Motor neuron (in vitro differentiated cells): ENCODE results near the gene AAGAB. TPM values are rescaled to one million over a fixed set of nuclear protein-coding genes. Genes with fewer than 3 reads are reported as not detected.

Experiments used
- ATAC-seq, 8 experiments: fragments of 200-7000 bp; cut with Tn5 transposase; replicated peaks in 6 of 8; 2 replicates each; pipeline ENCODE4 v1.8.0; 2021; ENCODE audit warnings: mild to moderate bottlenecking in 8 of 8, moderate library complexity in 8 of 8
- H3K27ac ChIP-seq, 2 donors: fragments of 250-450 bp; sonication (Bioruptor Pico); 2 replicates each; pipeline ENCODE4 v1.9.0; 2021; ENCODE audit warnings: antibody characterized with exemption in 2 of 2, mild to moderate bottlenecking in 2 of 2, moderate library complexity in 1 of 2
- H3K4me1 ChIP-seq, 2 donors: fragments of 250-450 bp; sonication (Bioruptor Pico); replicated peaks in 1 of 2; 2 replicates each; pipeline ENCODE4 v1.6.1; 2021; ENCODE audit warnings: antibody characterized with exemption in 2 of 2, mild to moderate bottlenecking in 2 of 2, moderate library complexity in 1 of 2
- H3K4me3 ChIP-seq, 5 donors: fragments of 250-450 bp; sonication (Bioruptor Pico); 2 replicates each; pipeline ENCODE4 v1.9.0; 2021; ENCODE audit warnings: antibody characterized with exemption in 5 of 5, mild to moderate bottlenecking in 5 of 5, moderate library complexity in 4 of 5
- WGBS, 10 experiments: fragments of 450-650 bp; shearing (Covaris generic); methylation state at CpG; one replicate each; pipeline ENCODE4 v1.0.0; 2022; 5-methylcytosine and 5-hydroxymethylcytosine counted together
- in situ Hi-C, 9 experiments: fragments of 400-800 bp; cut with MboI; loops; one replicate each; pipeline ENCODE4 v1.15.0; 2021; ENCODE audit warnings: low sequenced_read_pairs in 9 of 9, low pct_unique_long_range_greater_than_20kb in 2 of 9; ENCODE audit not compliant: unreplicated experiment in 9 of 9
- total RNA-seq, 8 experiments: library from RNA; unstranded; fragments of 300-600 nt; gene quantifications; 2 replicates each; pipeline versions ENCODE4 v1.2.3 to v1.2.4, GENCODE V29; 2022

The AAGAB gene
- total RNA-seq, 8 experiments from 2014 or later: 32.9 to 72.1 (median 41.5) TPM

- ATAC-seq: no peak
- in situ Hi-C loops: no loop called here
- WGBS, 10 experiments: 75 to 98% (median 90%) methylated on average over 1 to 9 of the region's 13 CpGs; no CpG with 5 or more reads in 1 of the 10 experiments
- no peak overlapping the region for H3K27ac ChIP-seq
- no peak overlapping the region for H3K4me3 ChIP-seq
- H3K4me1 ChIP-seq: peaks cover 3 to 19% of the 10 kb centered on the region in 2 donors
Measured at GRCh38 chr15:67166280-67167009, 88.0 kb downstream of the AAGAB start.

DNA sequence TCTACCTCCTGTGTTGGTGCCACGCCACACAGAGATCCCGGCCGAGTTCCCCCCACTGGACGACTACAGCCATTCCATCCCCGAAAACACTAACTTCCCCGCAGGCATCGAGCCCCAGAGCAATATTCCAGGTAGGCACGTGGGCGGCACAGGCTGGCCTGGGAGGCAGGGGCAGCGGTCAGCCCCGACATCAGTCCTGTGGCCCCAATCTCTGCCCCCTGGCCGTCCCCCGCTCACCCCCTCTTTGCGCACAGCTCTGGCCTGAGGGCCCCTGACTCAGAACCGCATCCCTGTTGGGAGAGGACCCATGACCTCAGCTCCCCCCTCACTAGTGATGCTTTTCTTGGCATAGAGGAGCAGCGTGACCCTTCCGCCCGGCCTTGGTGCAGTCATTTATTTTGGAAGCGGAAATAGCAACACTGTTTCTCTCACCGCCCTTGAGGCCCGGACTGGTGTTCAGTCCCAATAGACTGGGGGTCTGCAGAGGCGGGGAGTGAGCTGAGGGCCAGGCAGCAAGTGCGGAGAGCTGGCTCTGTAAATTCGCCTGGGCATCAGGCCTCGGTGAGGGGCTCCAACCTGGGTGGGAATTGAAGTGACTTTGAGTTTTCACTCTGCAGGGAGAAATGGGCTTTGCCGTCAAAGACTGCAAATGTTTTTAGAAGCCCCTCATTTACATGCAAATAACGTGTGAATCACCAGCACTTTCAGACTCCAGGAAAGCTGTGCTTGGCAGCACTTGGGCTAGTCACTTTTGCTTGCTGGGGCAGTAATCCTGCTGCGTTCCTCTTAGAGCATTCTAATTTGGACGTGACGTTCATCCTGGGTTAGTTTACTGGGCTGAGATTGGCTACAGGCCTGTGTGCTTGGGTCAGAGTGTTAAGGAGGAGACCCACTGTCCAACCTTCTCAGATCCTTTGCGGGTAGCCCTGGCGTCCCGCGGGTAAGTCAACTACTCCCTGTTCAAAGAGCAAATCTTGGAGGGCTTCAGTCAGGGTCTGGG is 88.9 kb downstream of the AAGAB start:
- Histone ChIP-seq H3K4me1 (peaks cover 3 to 19% of the 10 kb centered on the region in 2 donors), H3K27ac (peak overlapping the region in 1 of 2 donors; percentile 1)
- peak in 5 of 8 experiments; percentile 51 to 79 (median 75) for ATAC-seq

GRCh38 chr15:67164811-67165253 is 89.6 kb downstream of the AAGAB start:
- peak in 5 of 8 experiments; percentile 38 to 49 (median 40) for ATAC-seq
- Histone ChIP-seq H3K27ac (no peak overlapping the region), H3K4me1 (peaks cover 3 to 19% of the 10 kb centered on the region in 2 donors), H3K4me3 (no peak overlapping the region)
- WGBS, 10 experiments: 40 to 87% (median 77%) methylated on average over 1 to 8 of the region's 17 CpGs; no CpG with 5 or more reads in 5 of the 10 experiments
- in situ Hi-C loops: no loop called here

More for the DNA sequence above, 88.9 kb downstream of the AAGAB start:
- H3K4me3 ChIP-seq: no peak overlapping the region
- in situ Hi-C loops: no loop called here
- WGBS, 10 experiments: 0 to 92% (median 61%) methylated on average over 1 to 13 of the region's 34 CpGs; no CpG with 5 or more reads in 2 of the 10 experiments

- H3K27ac ChIP-seq: no peak overlapping the region
- in situ Hi-C loops: no loop called here
- peaks cover 3 to 19% of the 10 kb centered on the region in 2 donors for H3K4me1 ChIP-seq
- 80 to 100% methylated on average over 1 of the region's 5 CpGs; no CpG with 5 or more reads in 8 of the 10 experiments for WGBS, 10 experiments
- ATAC-seq: peak in 2 of 8 experiments; percentile 16 to 38
- H3K4me3 ChIP-seq: no peak overlapping the region
Measured at GRCh38 chr15:67164401-67164791, 90.1 kb downstream of the AAGAB start.

DNA sequence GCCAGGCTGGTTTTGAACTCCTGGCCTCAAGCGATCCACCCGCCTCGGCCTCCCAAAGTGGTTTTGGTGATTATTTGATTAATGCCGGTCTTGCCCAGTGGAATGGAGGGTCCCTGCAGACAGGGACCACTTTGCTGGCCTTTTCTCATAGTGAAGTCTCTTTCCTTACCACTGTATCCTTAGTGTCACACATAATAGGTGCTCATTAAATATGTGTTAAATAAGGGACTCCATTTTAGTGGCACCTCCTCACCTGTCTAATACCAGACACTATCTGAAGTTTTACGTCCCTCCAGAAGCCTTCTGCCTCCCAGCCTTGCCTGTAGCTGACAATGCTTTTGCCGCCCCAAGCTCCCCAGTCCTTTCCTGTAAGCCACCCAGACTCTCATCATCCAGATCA is 91.3 kb downstream of the AAGAB start:
- Histone ChIP-seq H3K27ac (no peak overlapping the region), H3K4me1 (peaks cover 3 to 19% of the 10 kb centered on the region in 2 donors), H3K4me3 (no peak overlapping the region)
- 100% methylated on average over 1 to 6 of the region's 6 CpGs; no CpG with 5 or more reads in 2 of the 10 experiments for WGBS, 10 experiments
- in situ Hi-C loops: no loop called here
- no peak for ATAC-seq

DNA sequence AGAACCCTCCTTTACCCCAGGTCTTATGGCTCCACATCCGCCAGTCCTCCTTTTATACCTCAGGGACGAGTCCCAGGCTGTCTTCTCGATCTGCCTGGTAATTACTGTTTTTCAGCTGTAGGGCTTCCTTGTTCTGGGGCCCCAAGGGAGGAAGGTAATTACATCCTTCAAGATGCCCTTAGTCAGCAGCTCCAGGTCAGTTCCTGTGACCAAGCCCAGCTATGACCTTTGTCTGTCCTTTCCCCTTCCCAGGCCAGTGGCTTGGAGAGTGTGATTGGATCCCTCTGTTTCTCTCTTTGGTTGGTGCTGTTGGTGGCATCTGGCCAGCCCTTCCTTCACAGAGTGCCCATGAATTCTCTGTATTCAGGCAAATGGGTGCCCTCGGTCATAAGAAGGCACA is 92.6 kb downstream of the AAGAB start:
- no peak for ATAC-seq

DNA sequence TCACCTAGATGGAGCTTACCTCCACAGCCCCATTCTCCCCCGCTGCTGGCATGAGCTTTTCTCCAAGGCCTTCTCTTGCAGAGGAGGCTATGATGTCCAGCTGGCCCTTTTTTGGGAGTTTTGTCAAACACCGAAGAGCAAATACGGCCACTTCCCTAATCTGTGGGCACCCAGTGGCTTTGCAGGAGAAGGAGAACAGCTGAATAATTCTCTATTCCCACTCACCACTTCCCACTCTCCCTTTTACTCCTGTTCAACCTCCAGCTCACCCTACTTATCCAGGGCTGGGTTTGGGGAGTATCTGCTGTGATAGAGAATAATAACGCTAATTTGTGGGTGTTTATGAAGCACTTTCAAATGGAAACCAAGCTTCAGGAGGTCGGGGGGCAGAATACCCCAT is 93.0 kb downstream of the AAGAB start:
- Histone ChIP-seq H3K4me1 (peaks cover 3 to 19% of the 10 kb centered on the region in 2 donors), H3K4me3 (no peak overlapping the region), H3K27ac (no peak overlapping the region)
- 83 to 100% (median 98%) methylated on average over 1 to 4 of the region's 5 CpGs; no CpG with 5 or more reads in 2 of the 10 experiments for WGBS, 10 experiments
- ATAC-seq: no peak
- in situ Hi-C loops: no loop called here

More for the DNA sequence above, 92.6 kb downstream of the AAGAB start:
- 70 to 100% (median 90%) methylated on average over 1 to 4 of the region's 4 CpGs; no CpG with 5 or more reads in 3 of the 10 experiments for WGBS, 10 experiments
- no peak overlapping the region for H3K4me3 ChIP-seq
- no peak overlapping the region for H3K27ac ChIP-seq
- in situ Hi-C loops: no loop called here
- peaks cover 3 to 19% of the 10 kb centered on the region in 2 donors for H3K4me1 ChIP-seq

- in situ Hi-C loops: no loop called here
- no peaks in the 10 kb centered on the region for H3K4me1 ChIP-seq
- 80 to 100% (median 100%) methylated on average over 1 to 5 of the region's 7 CpGs; no CpG with 5 or more reads in 4 of the 10 experiments for WGBS, 10 experiments
- H3K27ac ChIP-seq: no peak overlapping the region
- no peak for ATAC-seq
- no peak overlapping the region for H3K4me3 ChIP-seq
Measured at GRCh38 chr15:67158367-67158766, 96.1 kb downstream of the AAGAB start.

- Histone ChIP-seq H3K4me3 (no peak overlapping the region), H3K27ac (no peak overlapping the region), H3K4me1 (peaks cover 0 to 2% of the 10 kb centered on the region in 2 donors)
- WGBS, 10 experiments: 0 to 100% (median 95%) methylated on average over 1 to 5 of the region's 8 CpGs; no CpG with 5 or more reads in 4 of the 10 experiments
- in situ Hi-C loops: no loop called here
- ATAC-seq: peak in 2 of 8 experiments; percentile 35 to 79
Measured at GRCh38 chr15:67157521-67158252, 96.8 kb downstream of the AAGAB start.

- no peak for ATAC-seq
- Histone ChIP-seq H3K4me1 (peaks cover 0 to 8% of the 10 kb centered on the region in 2 donors), H3K27ac (no peak overlapping the region), H3K4me3 (no peak overlapping the region)
- WGBS, 10 experiments: 100% methylated on average over 1 of the region's 3 CpGs; no CpG with 5 or more reads in 6 of the 10 experiments
- in situ Hi-C loops: no loop called here
Measured at GRCh38 chr15:67156834-67157233, 97.6 kb downstream of the AAGAB start.

GRCh38 chr15:67156426-67156825 is 98.0 kb downstream of the AAGAB start:
- H3K27ac ChIP-seq: no peak overlapping the region
- no peak for ATAC-seq
- in situ Hi-C loops: no loop called here
- WGBS, 10 experiments: 100% methylated on average over 1 of the region's 2 CpGs; no CpG with 5 or more reads in 8 of the 10 experiments
- peaks cover 0 to 8% of the 10 kb centered on the region in 2 donors for H3K4me1 ChIP-seq
- H3K4me3 ChIP-seq: no peak overlapping the region

GRCh38 chr15:67154249-67154648 is 100.2 kb downstream of the AAGAB start:
- no peak for ATAC-seq
- Histone ChIP-seq H3K4me1 (peaks cover 7 to 23% of the 10 kb centered on the region in 2 donors), H3K27ac (no peak overlapping the region), H3K4me3 (no peak overlapping the region)
- in situ Hi-C loops: no loop called here
